Hepatocyte (in vitro differentiated cells): ENCODE results near the gene FUCA1. TPM values are rescaled to one million over a fixed set of nuclear protein-coding genes. Genes with fewer than 3 reads are reported as not detected.

Experiments
- DNase-seq: peaks from one replicate; pipeline ENCODE4 v3.0.0-alpha.2; 2016; ENCODE audit warnings: low spot score
- H2AFZ ChIP-seq: fragments of 200-600 bp; sonication (generic); 2 replicates; pipeline ENCODE4 v1.6.0; 2016; ENCODE audit warnings: antibody characterized with exemption, mild to moderate bottlenecking
- H3K27ac ChIP-seq: fragments of 200-600 bp; sonication (generic); 2 replicates; pipeline ENCODE4 v1.5.1; 2016; ENCODE audit warnings: mild to moderate bottlenecking
- H3K27me3 ChIP-seq: fragments of 200-600 bp; sonication (generic); 2 replicates; pipeline ENCODE4 v1.6.1; 2016
- H3K36me3 ChIP-seq: fragments of 200-600 bp; sonication (generic); replicated peaks from 2 replicates; pipeline ENCODE4 v1.5.1; 2016; ENCODE audit warnings: low read depth; ENCODE audit not compliant: insufficient read depth
- H3K4me1 ChIP-seq: fragments of 200-600 bp; sonication (generic); 2 replicates; pipeline ENCODE4 v1.5.1; 2016; ENCODE audit warnings: mild to moderate bottlenecking, moderate library complexity; ENCODE audit not compliant: insufficient read depth
- H3K4me2 ChIP-seq: fragments of 200-600 bp; sonication (generic); 2 replicates; pipeline ENCODE4 v1.6.0; 2016
- H3K4me3 ChIP-seq: fragments of 200-600 bp; sonication (generic); 2 replicates; pipeline ENCODE4 v1.5.1; 2016; ENCODE audit warnings: mild to moderate bottlenecking
- H3K79me2 ChIP-seq: fragments of 200-600 bp; sonication (generic); 2 replicates; pipeline ENCODE4 v1.6.0; 2017; ENCODE audit warnings: mild to moderate bottlenecking
- H3K9me2 ChIP-seq: fragments of 200-600 bp; sonication (generic); replicated peaks from 2 replicates; pipeline ENCODE4 v1.6.0; 2017; ENCODE audit warnings: mild to moderate bottlenecking; ENCODE audit not compliant: insufficient read depth
- H3K9me3 ChIP-seq: fragments of 200-600 bp; sonication (generic); 2 replicates; pipeline ENCODE4 v1.5.1; 2016; ENCODE audit warnings: low read depth, mild to moderate bottlenecking
- H4K20me1 ChIP-seq: fragments of 200-600 bp; sonication (generic); 2 replicates; pipeline ENCODE4 v1.6.0; 2016; ENCODE audit warnings: mild to moderate bottlenecking; ENCODE audit not compliant: insufficient read depth, poor library complexity, severe bottlenecking
- CTCF ChIP-seq: fragments of 200-600 bp; sonication (generic); IDR thresholded peaks from 2 replicates; pipeline ENCODE4 v1.5.1; 2016; ENCODE audit warnings: antibody characterized with exemption, mild to moderate bottlenecking; ENCODE audit not compliant: poor library complexity
- EZH2 ChIP-seq: fragments of 200-600 bp; sonication (generic); IDR thresholded peaks from 2 replicates; pipeline ENCODE4 v1.6.1; 2016; ENCODE audit warnings: antibody characterized with exemption, mild to moderate bottlenecking, borderline replicate concordance
- EZH2phosphoT487 ChIP-seq: fragments of 200-600 bp; sonication (generic); IDR thresholded peaks from one replicate; pipeline ENCODE4 v1.6.1; 2018; ENCODE audit warnings: antibody characterized with exemption, mild to moderate bottlenecking, low read depth, moderate library complexity; ENCODE audit not compliant: unreplicated experiment, severe bottlenecking
- WGBS: methylation state at CpG from one replicate; pipeline ENCODE4 v1.1.6; 2016; ENCODE audit warnings: low lambda C conversion rate; ENCODE audit errors: missing lambda C conversion rate; 5-methylcytosine and 5-hydroxymethylcytosine counted together
- polyA plus RNA-seq: library from polyadenylated mRNA; unstranded; fragments of >200 nt; fragmentation: Nextera tagmentation; extraction: Ambion mirVana; gene quantifications from 2 replicates; pipeline ENCODE4 v1.2.1, GENCODE V29; 2016
- total RNA-seq: library from RNA; depleted of rRNA; stranded (reverse); fragments of >200 nt; gene quantifications from 2 replicates; pipeline ENCODE4 v1.2.3, GENCODE V29; 2014

Gene FUCA1
- total and polyA plus RNA-seq, 2 experiments from 2014 or later = 59.0 to 74.2 TPM

DNA sequence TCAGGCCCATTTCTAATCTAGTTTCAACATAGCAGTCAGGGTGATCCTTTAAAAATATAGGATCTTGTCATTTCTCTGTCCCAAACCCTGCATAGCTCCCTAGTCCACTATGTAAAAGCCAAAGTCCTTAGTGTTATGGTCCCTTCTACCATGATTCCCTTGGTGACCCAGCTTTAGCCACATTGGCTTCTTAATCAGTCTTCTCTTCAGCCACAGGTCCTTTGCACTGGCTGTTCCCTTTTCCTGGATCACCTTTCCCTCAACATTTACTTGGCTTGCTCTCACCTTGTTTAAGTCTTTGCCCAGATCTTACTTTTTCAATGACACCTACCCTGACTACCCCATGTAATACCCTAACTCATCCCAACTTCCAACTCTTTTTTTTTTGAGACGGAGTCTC is 11.7 kb upstream of the FUCA1 start:
- no peaks in the 10 kb centered on the region for H4K20me1 ChIP-seq
- WGBS = 100% methylated on average over 1 of the region's 1 CpG
- H3K27ac ChIP-seq = no peak overlapping the region
- H3K4me3 ChIP-seq = no peak overlapping the region
- H3K79me2 ChIP-seq = no peaks in the 10 kb centered on the region
- H2AFZ ChIP-seq = no peak overlapping the region
- H3K4me2 ChIP-seq = no peak overlapping the region
- no peaks in the 10 kb centered on the region for H3K9me2 ChIP-seq
- no peaks in the 10 kb centered on the region for H3K36me3 ChIP-seq
- no peaks in the 10 kb centered on the region for H3K4me1 ChIP-seq
- peaks cover 14% of the 10 kb centered on the region for H3K9me3 ChIP-seq
- no peaks in the 10 kb centered on the region for H3K27me3 ChIP-seq
- DNase-seq = no peak
- TF ChIP-seq EZH2phosphoT487 (no peak), EZH2 (no peak), CTCF (no peak)

GRCh38 chr1:23878668-23879067 is 10.6 kb upstream of the FUCA1 start:
- TF ChIP-seq EZH2phosphoT487 = no peak
- no peak for TF ChIP-seq EZH2
- TF ChIP-seq CTCF = no peak
- Histone ChIP-seq H3K27ac (no peak overlapping the region), H3K4me1 (no peaks in the 10 kb centered on the region), H3K36me3 (no peaks in the 10 kb centered on the region), H3K9me2 (no peaks in the 10 kb centered on the region), H2AFZ (no peak overlapping the region), H3K9me3 (peaks cover 14% of the 10 kb centered on the region), H3K27me3 (no peaks in the 10 kb centered on the region), H4K20me1 (no peaks in the 10 kb centered on the region), H3K4me3 (no peak overlapping the region), H3K4me2 (no peak overlapping the region), H3K79me2 (no peaks in the 10 kb centered on the region)
- WGBS = 73% methylated on average over 1 of the region's 1 CpG
- DNase-seq = no peak

GRCh38 chr1:23875382-23875781 is 7.3 kb upstream of the FUCA1 start:
- H3K4me2 ChIP-seq = no peak overlapping the region
- no peaks in the 10 kb centered on the region for H3K4me1 ChIP-seq
- no peaks in the 10 kb centered on the region for H3K9me2 ChIP-seq
- H3K9me3 ChIP-seq = peaks cover 14% of the 10 kb centered on the region
- no peaks in the 10 kb centered on the region for H3K27me3 ChIP-seq
- H3K36me3 ChIP-seq = no peaks in the 10 kb centered on the region
- no peak overlapping the region for H2AFZ ChIP-seq
- H3K4me3 ChIP-seq = no peak overlapping the region
- DNase-seq = no peak
- no peak for TF ChIP-seq EZH2phosphoT487
- no peak for TF ChIP-seq CTCF
- no peak for TF ChIP-seq EZH2
- 87% methylated on average over 3 of the region's 3 CpGs for WGBS
- no peaks in the 10 kb centered on the region for H3K79me2 ChIP-seq
- H3K27ac ChIP-seq = no peak overlapping the region
- no peaks in the 10 kb centered on the region for H4K20me1 ChIP-seq

GRCh38 chr1:23872421-23872820 is 4.3 kb upstream of the FUCA1 start:
- WGBS = 90% methylated on average over 3 of the region's 3 CpGs
- H3K27me3 ChIP-seq = no peaks in the 10 kb centered on the region
- TF ChIP-seq CTCF (no peak), EZH2phosphoT487 (no peak), EZH2 (no peak)

More at GRCh38 chr1:23872421-23872820, 4.3 kb upstream of the FUCA1 start:
- Histone ChIP-seq H3K9me2 (no peaks in the 10 kb centered on the region), H4K20me1 (no peaks in the 10 kb centered on the region), H3K4me3 (no peak overlapping the region), H3K9me3 (no peaks in the 10 kb centered on the region), H3K36me3 (no peaks in the 10 kb centered on the region), H3K4me1 (no peaks in the 10 kb centered on the region), H3K79me2 (no peaks in the 10 kb centered on the region), H3K4me2 (no peak overlapping the region), H2AFZ (no peak overlapping the region), H3K27ac (no peak overlapping the region)
- DNase-seq = no peak
